ENCODE results near the gene CPB2.

CPB2 gene

GRCh38 chr13:46126552-46127357, 21.9 kb upstream of the CPB2 start:
- DNase-seq, result peak; percentile 85

GRCh38 chr13:46126056-46126455, 21.2 kb upstream of the CPB2 start:
- DNase-seq, result no peak

GRCh38 chr13:46124967-46125933, 20.4 kb upstream of the CPB2 start:
- no peak for DNase-seq

GRCh38 chr13:46124531-46124966, 19.7 kb upstream of the CPB2 start:
- DNase-seq, result no peak

- DNase-seq, result no peak
These were observed 17.5 kb upstream of the CPB2 start for GRCh38 chr13:46122304-46122703.

GRCh38 chr13:46121597-46122163, 16.8 kb upstream of the CPB2 start:
- DNase-seq, result no peak

GRCh38 chr13:46121033-46121432, 16.2 kb upstream of the CPB2 start:
- no peak for DNase-seq

GRCh38 chr13:46119883-46120614, 15.2 kb upstream of the CPB2 start:
- DNase-seq, result peak; percentile 76

GRCh38 chr13:46116653-46117502, 12.0 kb upstream of the CPB2 start:
- DNase-seq, result no peak

- DNase-seq, result no peak
These were observed 9.8 kb upstream of the CPB2 start for GRCh38 chr13:46114613-46115012.

- peak; percentile 72 for DNase-seq
These were observed 8.8 kb upstream of the CPB2 start for GRCh38 chr13:46113596-46113995.

- no peak for DNase-seq
These were observed 6.3 kb upstream of the CPB2 start for GRCh38 chr13:46111151-46111550.

GRCh38 chr13:46109451-46109850, 4.6 kb upstream of the CPB2 start:
- no peak for DNase-seq

- no peak for DNase-seq
These were observed 2.1 kb upstream of the CPB2 start for GRCh38 chr13:46106839-46107371.

GRCh38 chr13:46103037-46103436, 1.8 kb downstream of the CPB2 start:
- DNase-seq, result no peak

- DNase-seq, result no peak
These were observed 2.6 kb downstream of the CPB2 start for GRCh38 chr13:46102255-46102605.

GRCh38 chr13:46101484-46102254, 3.2 kb downstream of the CPB2 start:
- no peak for DNase-seq

- DNase-seq, result no peak
These were observed 3.8 kb downstream of the CPB2 start for GRCh38 chr13:46101002-46101401.

GRCh38 chr13:46100191-46100815, 4.5 kb downstream of the CPB2 start:
- DNase-seq, result no peak

- no peak for DNase-seq
These were observed 7.2 kb downstream of the CPB2 start for GRCh38 chr13:46097663-46098062.

Data from islet precursor cell (in vitro differentiated cells).